Caco-2 (cell line): ENCODE results near the gene NEUROD4. TPM values are rescaled to one million over a fixed set of nuclear protein-coding genes. Genes with fewer than 3 reads are reported as not detected.

Experiments
- BruUV-seq: library from RNA; stranded (reverse); fragments of 400-500 nt; replicated peaks from 2 replicates; lab custom pipeline; 2021; lab: Mats Ljungman, UMichigan
- CTCF ChIA-PET: fragments of 300-600 bp; sonication (Branson Sonifier 250); formaldehyde crosslinking; loops from one replicate; lab custom pipeline; 2022; ENCODE audit warnings: antibody characterized with exemption; lab: Charles Lee
- POLR2A ChIA-PET: fragments of 300-600 bp; sonication (Branson Sonifier 250); formaldehyde crosslinking; loops from one replicate; lab custom pipeline; 2022; ENCODE audit warnings: antibody characterized with exemption; lab: Charles Lee
- DNase-seq, 2 experiments: peaks; one replicate each; pipeline versions ENCODE4 v3.0.0 to v3.0.0-alpha.2; 2020 to 2022
- H3K27me3 ChIP-seq: replicated peaks from 2 replicates; pipeline ENCODE4 v1.6.0; 2011; ENCODE audit warnings: low read length; ENCODE audit not compliant: control insufficient read depth, insufficient read depth
- H3K36me3 ChIP-seq: 2 replicates; pipeline ENCODE4 v1.5.1; 2011; ENCODE audit warnings: low read length; ENCODE audit not compliant: control insufficient read depth, insufficient read depth
- H3K4me1 ChIP-seq: fragments of 250-450 bp; sonication (Bioruptor Pico); 2 replicates; pipeline ENCODE4 v1.5.1; 2020; ENCODE audit warnings: mild to moderate bottlenecking
- H3K4me3 ChIP-seq: 2 replicates; pipeline ENCODE4 v1.5.1; 2011; ENCODE audit warnings: low read depth, mild to moderate bottlenecking, control low read depth, low read length
- H3K9me3 ChIP-seq: fragments of 250-450 bp; sonication (Bioruptor Pico); 2 replicates; pipeline ENCODE4 v1.5.1; 2020; ENCODE audit warnings: mild to moderate bottlenecking, moderate library complexity
- H3K27ac Mint-ChIP-seq: one replicate; pipeline ENCODE4 v1.8.0; 2022; ENCODE audit warnings: mixed read lengths; ENCODE audit not compliant: unreplicated experiment
- H3K27me3 Mint-ChIP-seq: one replicate; pipeline ENCODE4 v1.8.0; 2022; ENCODE audit warnings: mixed read lengths; ENCODE audit not compliant: insufficient read depth, unreplicated experiment
- H3K36me3 Mint-ChIP-seq: one replicate; pipeline ENCODE4 v1.8.0; 2022; ENCODE audit warnings: mild to moderate bottlenecking, mixed read lengths; ENCODE audit not compliant: insufficient read depth, unreplicated experiment
- H3K4me1 Mint-ChIP-seq: one replicate; pipeline ENCODE4 v1.8.0; 2022; ENCODE audit warnings: low read depth, mixed read lengths; ENCODE audit not compliant: unreplicated experiment
- H3K4me3 Mint-ChIP-seq: one replicate; pipeline ENCODE4 v1.8.0; 2022; ENCODE audit warnings: mild to moderate bottlenecking, moderate library complexity, mixed read lengths; ENCODE audit not compliant: unreplicated experiment
- H3K9me3 Mint-ChIP-seq: one replicate; pipeline ENCODE4 v1.8.0; 2022; ENCODE audit warnings: mixed read lengths; ENCODE audit not compliant: unreplicated experiment
- intact Hi-C: fragments of 100-400 bp; cut with micrococcal nuclease; formaldehyde crosslinking; loops from one replicate; pipeline ENCODE4 v1.10.0; 2022; ENCODE audit not compliant: unreplicated experiment
- total RNA-seq: library from RNA; stranded (reverse); gene quantifications from 2 replicates; pipeline ENCODE4 v1.2.3, GENCODE V29; 2022
- TF ChIP-seq, protein P1 (sequence below), 2 experiments: fragments of 200-600 bp in 1 of 2; IDR thresholded peaks; 1 replicate in 1 of 2; 2 replicates in 1 of 2; pipeline versions ENCODE4 v1.5.1 to v1.8.0; 2011 to 2022; ENCODE audit warnings: antibody characterized with exemption in 1 of 2, control low read depth in 1 of 2, inconsistent platforms in 1 of 2, low read depth in 1 of 2, low read length in 1 of 2, mild to moderate bottlenecking in 1 of 2, moderate library complexity in 1 of 2; ENCODE audit not compliant: insufficient read depth in 1 of 2, severe bottlenecking in 1 of 2, unreplicated experiment in 1 of 2

NEUROD4 gene
- total RNA-seq, 1 experiment from 2014 or later, result not detected

DNA sequence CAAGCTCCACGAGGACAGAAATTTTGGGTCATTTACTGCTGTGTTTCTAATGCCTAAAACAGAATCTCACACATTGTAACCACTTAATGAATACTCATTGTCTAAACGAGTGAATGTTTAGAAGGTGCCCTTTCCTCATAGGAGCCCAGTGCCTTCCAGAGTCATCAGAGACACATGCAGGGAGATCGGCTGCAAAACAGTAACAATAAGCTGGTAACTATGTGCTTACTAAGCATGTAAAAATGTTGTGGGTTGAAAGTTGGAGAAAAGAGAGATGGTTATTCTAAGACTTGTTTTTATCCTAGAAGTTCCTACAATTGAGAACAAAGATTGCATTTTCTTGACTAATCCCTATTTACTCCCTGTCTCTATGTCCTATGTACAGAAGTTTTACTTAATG, 42.6 kb upstream of the NEUROD4 start:
- no TSS peak for BruUV-seq
- no peaks in the 10 kb centered on the region for H3K9me3 ChIP-seq
- peaks cover 7% of the 10 kb centered on the region for H3K27me3 Mint-ChIP-seq
- H3K27ac Mint-ChIP-seq, result no peak overlapping the region
- no peak overlapping the region for H3K4me3 ChIP-seq
- H3K36me3 Mint-ChIP-seq, result no peaks in the 10 kb centered on the region
- no peak overlapping the region for H3K4me3 Mint-ChIP-seq
- ChIA-PET CTCF (no interaction called here), POLR2A (no interaction called here)
- no peaks in the 10 kb centered on the region for H3K9me3 Mint-ChIP-seq
- intact Hi-C loops, result no loop called here
- peaks cover 7% of the 10 kb centered on the region for H3K4me1 Mint-ChIP-seq
- no peaks in the 10 kb centered on the region for H3K36me3 ChIP-seq
- no peaks in the 10 kb centered on the region; the same call in 1 of the 2 replicates for H3K4me1 ChIP-seq
- TF ChIP-seq, protein P1, sequence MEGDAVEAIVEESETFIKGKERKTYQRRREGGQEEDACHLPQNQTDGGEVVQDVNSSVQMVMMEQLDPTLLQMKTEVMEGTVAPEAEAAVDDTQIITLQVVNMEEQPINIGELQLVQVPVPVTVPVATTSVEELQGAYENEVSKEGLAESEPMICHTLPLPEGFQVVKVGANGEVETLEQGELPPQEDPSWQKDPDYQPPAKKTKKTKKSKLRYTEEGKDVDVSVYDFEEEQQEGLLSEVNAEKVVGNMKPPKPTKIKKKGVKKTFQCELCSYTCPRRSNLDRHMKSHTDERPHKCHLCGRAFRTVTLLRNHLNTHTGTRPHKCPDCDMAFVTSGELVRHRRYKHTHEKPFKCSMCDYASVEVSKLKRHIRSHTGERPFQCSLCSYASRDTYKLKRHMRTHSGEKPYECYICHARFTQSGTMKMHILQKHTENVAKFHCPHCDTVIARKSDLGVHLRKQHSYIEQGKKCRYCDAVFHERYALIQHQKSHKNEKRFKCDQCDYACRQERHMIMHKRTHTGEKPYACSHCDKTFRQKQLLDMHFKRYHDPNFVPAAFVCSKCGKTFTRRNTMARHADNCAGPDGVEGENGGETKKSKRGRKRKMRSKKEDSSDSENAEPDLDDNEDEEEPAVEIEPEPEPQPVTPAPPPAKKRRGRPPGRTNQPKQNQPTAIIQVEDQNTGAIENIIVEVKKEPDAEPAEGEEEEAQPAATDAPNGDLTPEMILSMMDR (IDR thresholded peaks at IDR 0.05; ENCODE audit: insufficient read depth in 1 of 2, low read depth in 1 of 2, low read length in 1 of 2, severe bottlenecking in 1 of 2, unreplicated experiment in 1 of 2), result no peak
- no peak for DNase-seq
- no peaks in the 10 kb centered on the region for H3K27me3 ChIP-seq

DNA sequence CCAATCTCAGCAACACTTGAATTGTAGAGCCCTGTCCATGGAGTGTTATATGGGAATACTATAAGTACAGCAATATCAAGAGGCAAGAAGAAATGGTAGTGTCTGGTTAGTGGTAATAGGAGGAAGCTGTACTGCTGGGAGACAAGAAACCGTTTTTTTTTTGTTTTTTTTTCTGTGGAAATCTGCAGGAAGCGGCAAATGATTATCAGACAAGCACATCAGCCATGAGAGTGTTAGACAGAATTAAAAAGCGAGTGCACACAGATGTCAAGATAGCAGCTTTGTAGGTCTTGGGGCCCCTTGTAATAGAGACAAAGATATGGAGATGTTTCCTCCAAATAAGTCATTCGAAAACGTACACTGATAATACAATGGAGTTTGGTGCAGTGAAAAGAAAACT, 41.9 kb upstream of the NEUROD4 start:
- Histone ChIP-seq H3K36me3 (no peaks in the 10 kb centered on the region), H3K27me3 (no peaks in the 10 kb centered on the region)

GRCh38 chr12:54980341-54980740, 39.4 kb upstream of the NEUROD4 start:
- POLR2A ChIA-PET, result no interaction called here
- CTCF ChIA-PET, result no interaction called here
- H3K27me3 ChIP-seq, result no peaks in the 10 kb centered on the region
- H3K4me1 ChIP-seq, result no peaks in the 10 kb centered on the region; the same call in 1 of the 2 replicates
- DNase-seq, result no peak
- Mint-ChIP-seq H3K9me3 (no peaks in the 10 kb centered on the region), H3K36me3 (no peaks in the 10 kb centered on the region), H3K4me3 (no peak overlapping the region), H3K27me3 (peaks cover 10% of the 10 kb centered on the region), H3K4me1 (peaks cover 7% of the 10 kb centered on the region), H3K27ac (no peak overlapping the region)
- no peaks in the 10 kb centered on the region for H3K36me3 ChIP-seq
- no peak overlapping the region for H3K4me3 ChIP-seq
- TF ChIP-seq, protein P1 (IDR thresholded peaks at IDR 0.05; ENCODE audit: insufficient read depth in 1 of 2, low read depth in 1 of 2, low read length in 1 of 2, severe bottlenecking in 1 of 2, unreplicated experiment in 1 of 2), result no peak
- H3K9me3 ChIP-seq, result no peaks in the 10 kb centered on the region
- no TSS peak for BruUV-seq
- intact Hi-C loops, result no loop called here

More for the DNA sequence above, 41.9 kb upstream of the NEUROD4 start:
- intact Hi-C loops, result no loop called here
- no TSS peak for BruUV-seq
- Mint-ChIP-seq H3K27ac (no peak overlapping the region), H3K36me3 (no peaks in the 10 kb centered on the region), H3K4me3 (no peak overlapping the region), H3K27me3 (peaks cover 9% of the 10 kb centered on the region), H3K4me1 (peaks cover 7% of the 10 kb centered on the region), H3K9me3 (no peaks in the 10 kb centered on the region)
- TF ChIP-seq, protein P1 (IDR thresholded peaks at IDR 0.05; ENCODE audit: insufficient read depth in 1 of 2, low read depth in 1 of 2, low read length in 1 of 2, severe bottlenecking in 1 of 2, unreplicated experiment in 1 of 2), result no peak
- no peak for DNase-seq
- ChIA-PET CTCF (no interaction called here), POLR2A (no interaction called here)
- H3K9me3 ChIP-seq, result no peaks in the 10 kb centered on the region
- H3K4me3 ChIP-seq, result no peak overlapping the region
- no peaks in the 10 kb centered on the region; the same call in 1 of the 2 replicates for H3K4me1 ChIP-seq
